Ovary (tissue), 3 donors: ENCODE results near the gene DDX47.

Experiments used
- CTCF ChIP-seq, 3 donors: fragments of 450-650 bp in 2 of 3; fragments of 200-600 bp in 1 of 3; IDR thresholded peaks; one replicate each; pipeline versions ENCODE4 v1.5.1 to v1.8.0; 2016 to 2022; ENCODE audit warnings: antibody characterized with exemption in 3 of 3, mild to moderate bottlenecking in 1 of 3
- POLR2A ChIP-seq: fragments of 450-650 bp; IDR thresholded peaks from one replicate; pipeline ENCODE4 v1.6.1; 2017; ENCODE audit warnings: antibody characterized with exemption, mild to moderate bottlenecking, moderate library complexity
- donor health status: DM: no; HTN: no; CAD: no.

- TF ChIP-seq CTCF (IDR thresholded peaks at IDR 0.05) (no peak), POLR2A (no peak)
Observed at GRCh38 chr12:12870465-12870864, 57.3 kb downstream of the DDX47 start.
